RWPE2 (cell line): ENCODE results near the gene MEIKIN.

Experiments used
- ATAC-seq: fragments of 200-7000 bp; cut with Tn5 transposase; 3 replicates; pipeline ENCODE4 v1.9.1; 2021; ENCODE audit warnings: low read depth
- DNase-seq: peaks from one replicate; pipeline ENCODE4 v3.0.0-alpha.2; 2020; ENCODE audit warnings: low spot score
- H3K27ac ChIP-seq: fragments of 450-650 bp; 2 replicates; pipeline ENCODE4 v1.5.1; 2017; ENCODE audit warnings: mild to moderate bottlenecking; ENCODE audit not compliant: poor library complexity, severe bottlenecking
- H3K27me3 ChIP-seq: fragments of 250-450 bp; sonication (Bioruptor Pico); 2 replicates; pipeline ENCODE4 v1.5.1; 2021; ENCODE audit warnings: mild to moderate bottlenecking, moderate library complexity; ENCODE audit not compliant: insufficient read depth, poor library complexity, severe bottlenecking
- H3K36me3 ChIP-seq: fragments of 250-450 bp; sonication (Bioruptor Pico); 2 replicates; pipeline ENCODE4 v1.5.1; 2020; ENCODE audit warnings: low read depth, mild to moderate bottlenecking, moderate library complexity
- H3K4me1 ChIP-seq: fragments of 250-450 bp; sonication (Bioruptor Pico); 2 replicates; pipeline ENCODE4 v1.5.1; 2021; ENCODE audit warnings: mild to moderate bottlenecking, moderate library complexity; ENCODE audit not compliant: insufficient read depth, poor library complexity, severe bottlenecking
- H3K4me3 ChIP-seq: fragments of 250-450 bp; sonication (Bioruptor Pico); 2 replicates; pipeline ENCODE4 v1.5.1; 2021; ENCODE audit warnings: mild to moderate bottlenecking, moderate library complexity; ENCODE audit not compliant: severe bottlenecking
- H3K9me3 ChIP-seq: fragments of 250-450 bp; sonication (Bioruptor Pico); 2 replicates; pipeline ENCODE4 v1.5.1; 2021; ENCODE audit warnings: mild to moderate bottlenecking, moderate library complexity; ENCODE audit not compliant: severe bottlenecking
- CTCF ChIP-seq: fragments of 450-650 bp; IDR thresholded peaks from one replicate; pipeline ENCODE4 v1.5.1; 2017; ENCODE audit warnings: mild to moderate bottlenecking, moderate library complexity; ENCODE audit not compliant: poor library complexity, severe bottlenecking

Gene MEIKIN

GRCh38 chr5:131953969-131954368, 8.5 kb upstream of the MEIKIN start:
- no peak overlapping the region for H3K27ac ChIP-seq
- no peak overlapping the region for H3K4me3 ChIP-seq
- no peaks in the 10 kb centered on the region for H3K36me3 ChIP-seq
- TF ChIP-seq CTCF: no peak
- no peak for DNase-seq
- H3K9me3 ChIP-seq: no peaks in the 10 kb centered on the region
- no peak for ATAC-seq
- H3K4me1 ChIP-seq: no peaks in the 10 kb centered on the region
- no peaks in the 10 kb centered on the region for H3K27me3 ChIP-seq

DNA sequence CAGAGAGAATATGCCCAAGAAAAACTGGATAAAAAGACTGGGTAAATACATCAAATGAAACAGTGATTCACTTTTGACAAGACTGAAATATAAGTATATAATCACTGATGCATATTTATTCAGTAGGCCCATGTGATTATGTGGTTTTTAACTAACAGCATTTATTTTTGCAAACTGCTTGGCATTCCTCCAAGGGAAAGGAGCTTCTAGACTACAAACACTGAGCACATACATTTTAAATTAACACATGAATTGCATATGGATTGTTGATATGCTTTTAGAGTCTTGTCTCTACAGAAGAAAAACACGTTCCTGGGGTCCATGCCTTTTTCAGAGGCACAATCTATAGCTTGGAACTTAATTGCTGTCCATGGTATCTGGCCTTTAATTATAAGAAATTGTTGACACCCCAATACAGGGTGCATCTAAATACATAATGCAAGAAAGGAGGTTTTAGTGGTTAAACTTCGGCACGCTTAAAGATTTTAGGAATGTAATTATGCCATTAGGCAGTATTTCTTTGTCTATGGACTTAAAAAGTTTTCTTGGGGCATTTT, 6.9 kb upstream of the MEIKIN start:
- H3K4me1 ChIP-seq: no peaks in the 10 kb centered on the region
- DNase-seq (no peak), ATAC-seq (no peak)
- H3K27ac ChIP-seq: no peak overlapping the region
- H3K36me3 ChIP-seq: no peaks in the 10 kb centered on the region
- no peak for TF ChIP-seq CTCF
- H3K27me3 ChIP-seq: no peaks in the 10 kb centered on the region
- H3K9me3 ChIP-seq: no peaks in the 10 kb centered on the region
- no peak overlapping the region for H3K4me3 ChIP-seq

DNA sequence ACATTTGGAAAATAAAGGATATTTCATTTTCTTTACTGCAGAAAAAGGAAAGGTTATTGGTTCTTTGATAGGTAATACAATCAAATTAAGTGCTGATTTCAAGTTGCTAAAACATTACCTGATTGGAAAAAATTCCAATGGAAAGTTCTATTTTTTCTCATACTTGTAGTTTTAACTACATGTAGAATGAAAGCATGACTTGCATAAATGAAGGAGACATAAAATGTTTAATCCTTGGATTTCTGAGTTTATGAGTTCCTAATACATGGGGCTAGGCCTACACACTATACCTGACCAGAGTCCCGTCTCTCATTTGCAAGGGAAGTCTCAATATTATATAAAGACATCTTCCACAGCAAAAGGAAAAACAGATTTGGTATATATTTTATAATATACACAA, 5.2 kb upstream of the MEIKIN start:
- DNase-seq (no peak), ATAC-seq (no peak)
- H3K9me3 ChIP-seq: no peaks in the 10 kb centered on the region
- TF ChIP-seq CTCF: no peak
- no peak overlapping the region for H3K4me3 ChIP-seq
- no peaks in the 10 kb centered on the region for H3K36me3 ChIP-seq
- no peak overlapping the region for H3K27ac ChIP-seq
- no peaks in the 10 kb centered on the region for H3K27me3 ChIP-seq
- no peaks in the 10 kb centered on the region for H3K4me1 ChIP-seq

DNA sequence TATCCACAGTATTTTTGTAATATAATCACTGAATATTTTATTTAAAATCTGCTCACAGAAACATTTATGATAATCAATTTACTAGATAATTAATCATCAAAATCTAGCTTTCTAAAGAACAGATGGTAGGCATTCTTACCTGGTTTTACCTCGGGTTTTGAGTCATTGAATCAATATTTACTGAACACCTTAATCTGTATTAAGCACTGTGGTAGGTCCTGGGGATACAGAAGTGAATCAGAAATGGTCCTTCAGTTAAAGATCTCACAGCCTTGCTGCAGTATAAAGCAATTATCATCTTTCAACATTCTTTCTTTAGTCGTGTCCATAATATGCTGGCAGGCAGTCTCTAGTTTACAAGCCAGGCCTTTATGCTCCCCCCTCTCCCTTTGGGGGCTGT, 2.0 kb upstream of the MEIKIN start:
- H3K27ac ChIP-seq: no peak overlapping the region
- no peak for TF ChIP-seq CTCF
- no peak for DNase-seq
- H3K4me1 ChIP-seq: no peaks in the 10 kb centered on the region
- H3K9me3 ChIP-seq: no peaks in the 10 kb centered on the region
- H3K27me3 ChIP-seq: no peaks in the 10 kb centered on the region
- no peak overlapping the region for H3K4me3 ChIP-seq
- no peaks in the 10 kb centered on the region for H3K36me3 ChIP-seq
- peak; percentile 83 for ATAC-seq

DNA sequence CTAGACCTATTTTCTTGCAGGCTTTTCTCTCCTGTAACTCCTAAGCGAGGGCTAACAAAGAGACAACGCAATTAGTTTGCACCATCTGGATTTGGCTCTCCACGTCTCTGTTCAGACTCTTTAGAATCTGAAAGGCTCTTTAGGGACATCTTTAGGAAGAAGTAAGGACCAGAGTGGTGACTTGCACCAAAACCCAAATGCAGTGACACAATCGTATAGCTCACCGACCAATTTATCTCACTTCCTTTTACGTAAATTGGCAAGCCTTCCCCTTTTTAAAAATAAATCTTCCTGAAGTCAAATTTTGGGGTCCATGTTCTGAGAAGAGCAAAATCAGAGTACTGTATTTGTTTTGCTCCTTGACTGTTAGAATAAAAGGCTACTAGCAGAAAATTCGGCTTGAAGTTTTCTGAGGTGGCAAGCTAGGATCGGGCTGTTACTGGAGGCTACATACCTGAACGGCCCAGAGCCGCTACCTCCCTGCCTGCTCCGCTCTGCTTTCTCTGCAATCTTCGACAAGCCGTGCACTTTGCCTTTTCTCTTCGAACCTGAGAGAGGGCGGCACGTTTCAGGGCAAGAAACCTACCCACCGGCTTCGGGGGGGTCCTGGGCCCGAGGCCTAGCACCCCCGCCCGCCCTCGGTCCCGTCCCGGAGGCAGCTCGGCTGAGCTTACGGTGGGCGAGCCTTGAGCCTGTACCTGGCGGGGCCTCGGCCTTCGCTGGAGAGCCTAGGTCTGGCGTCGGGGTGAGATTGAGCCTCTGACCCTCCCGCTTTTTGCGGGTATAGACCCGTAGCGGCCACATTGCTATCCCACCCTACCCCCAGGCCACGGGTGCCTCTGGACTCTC, 537 bp downstream of the MEIKIN start:
- no peak for ATAC-seq
- Histone ChIP-seq H3K4me1 (no peaks in the 10 kb centered on the region), H3K4me3 (no peak overlapping the region), H3K27ac (no peak overlapping the region), H3K9me3 (no peaks in the 10 kb centered on the region), H3K36me3 (no peaks in the 10 kb centered on the region), H3K27me3 (peaks cover 6% of the 10 kb centered on the region)
- DNase-seq: no peak
- TF ChIP-seq CTCF: no peak
